ENCODE measurements around the gene PRDM10.

DNA sequence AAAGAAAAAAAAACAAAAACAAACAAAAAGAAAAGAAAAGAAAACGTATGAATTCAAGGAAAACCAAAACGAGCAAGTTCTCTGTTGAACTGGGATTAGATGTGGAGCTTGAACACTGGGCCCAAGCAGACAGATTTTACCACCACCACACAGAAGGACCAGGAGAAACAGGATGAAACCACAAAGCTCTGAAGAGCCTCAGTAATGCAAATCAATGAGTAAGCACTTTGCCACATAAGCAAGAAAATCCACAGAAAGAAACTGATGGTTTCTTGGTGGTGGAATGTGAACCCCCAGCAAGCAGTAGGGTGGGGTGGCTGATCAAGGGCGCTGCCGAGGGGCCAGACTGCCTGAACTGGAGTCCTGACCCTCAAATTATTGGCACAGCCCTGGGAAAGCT, 56.4 kb downstream of the PRDM10 start:
- TF ChIP-seq, protein P1, sequence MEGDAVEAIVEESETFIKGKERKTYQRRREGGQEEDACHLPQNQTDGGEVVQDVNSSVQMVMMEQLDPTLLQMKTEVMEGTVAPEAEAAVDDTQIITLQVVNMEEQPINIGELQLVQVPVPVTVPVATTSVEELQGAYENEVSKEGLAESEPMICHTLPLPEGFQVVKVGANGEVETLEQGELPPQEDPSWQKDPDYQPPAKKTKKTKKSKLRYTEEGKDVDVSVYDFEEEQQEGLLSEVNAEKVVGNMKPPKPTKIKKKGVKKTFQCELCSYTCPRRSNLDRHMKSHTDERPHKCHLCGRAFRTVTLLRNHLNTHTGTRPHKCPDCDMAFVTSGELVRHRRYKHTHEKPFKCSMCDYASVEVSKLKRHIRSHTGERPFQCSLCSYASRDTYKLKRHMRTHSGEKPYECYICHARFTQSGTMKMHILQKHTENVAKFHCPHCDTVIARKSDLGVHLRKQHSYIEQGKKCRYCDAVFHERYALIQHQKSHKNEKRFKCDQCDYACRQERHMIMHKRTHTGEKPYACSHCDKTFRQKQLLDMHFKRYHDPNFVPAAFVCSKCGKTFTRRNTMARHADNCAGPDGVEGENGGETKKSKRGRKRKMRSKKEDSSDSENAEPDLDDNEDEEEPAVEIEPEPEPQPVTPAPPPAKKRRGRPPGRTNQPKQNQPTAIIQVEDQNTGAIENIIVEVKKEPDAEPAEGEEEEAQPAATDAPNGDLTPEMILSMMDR (IDR thresholded peaks at IDR 0.05): no peak
- TF ChIP-seq POLR2A (IDR thresholded peaks at IDR 0.05) (no peak), EP300 (IDR thresholded peaks at IDR 0.05) (no peak)
